Eye (tissue), 1 donor: Measurements from ENCODE around the gene SLC7A7.
"Not testable (repeated sequence)": the region's sequence is repeated elsewhere in the genome, so short reads cannot be mapped to it uniquely, and the experiment has no call there.

Experiments used
- DNase-seq: peaks from one replicate; pipeline ENCODE4 v3.0.0-alpha.2; 2015

Gene SLC7A7

DNA sequence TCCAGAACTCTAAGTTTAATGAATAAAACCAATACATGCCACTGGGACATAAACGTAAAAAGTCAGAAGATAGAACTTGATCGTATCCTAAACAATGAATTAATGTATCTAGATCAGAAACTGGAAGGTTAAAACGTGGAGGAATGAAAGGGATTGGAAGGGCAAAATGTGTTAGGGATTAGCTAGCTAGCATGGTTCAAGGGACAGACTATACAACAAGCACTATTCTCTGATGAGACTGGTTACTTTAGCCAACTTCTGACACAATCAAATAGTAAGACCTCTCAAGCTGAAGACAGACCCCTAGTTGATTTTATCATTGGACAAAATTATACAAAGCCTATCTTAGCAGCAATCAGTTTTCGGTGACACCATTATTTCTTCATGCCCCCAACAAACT is 67.5 kb downstream of the SLC7A7 start:
- DNase-seq: no peak

DNA sequence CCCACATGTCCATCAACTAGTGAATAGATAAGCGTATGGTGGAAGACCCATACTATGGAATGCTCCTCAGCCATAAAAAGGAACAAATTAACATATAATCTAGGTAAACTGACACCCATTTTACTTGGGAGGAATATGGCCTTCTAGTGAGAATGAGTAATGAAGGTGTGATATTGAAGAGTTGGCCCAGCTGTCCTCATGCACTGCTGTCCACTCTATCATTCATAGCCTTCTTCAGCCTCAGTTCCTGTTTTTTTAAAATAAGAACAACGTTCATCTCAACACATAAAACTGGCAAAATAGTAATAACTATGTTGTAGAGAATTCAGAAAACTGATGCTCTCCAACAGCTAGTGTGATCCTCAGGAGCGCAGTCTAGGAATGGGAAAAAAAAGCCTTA is 75.2 kb downstream of the SLC7A7 start:
- no peak for DNase-seq

DNA sequence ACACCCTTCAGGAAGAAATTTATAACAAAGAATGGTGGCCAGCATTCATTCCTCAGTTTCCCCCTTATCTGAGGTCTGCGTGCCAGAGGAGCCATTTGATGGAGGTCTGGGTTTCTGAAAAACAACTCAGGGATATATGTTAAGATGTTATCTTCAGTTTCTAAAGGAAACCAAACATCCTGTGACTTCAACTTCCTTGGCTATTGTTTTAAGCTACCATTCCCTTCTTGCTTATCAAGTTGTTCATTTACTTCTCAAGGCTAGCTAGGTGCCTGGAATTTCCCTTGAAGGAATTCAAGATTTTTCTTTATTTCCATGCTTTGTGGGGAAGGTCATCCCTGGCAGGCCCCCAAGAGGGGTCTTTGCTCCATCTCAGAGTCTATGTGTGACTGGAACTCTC is 75.8 kb downstream of the SLC7A7 start:
- no peak for DNase-seq

DNA sequence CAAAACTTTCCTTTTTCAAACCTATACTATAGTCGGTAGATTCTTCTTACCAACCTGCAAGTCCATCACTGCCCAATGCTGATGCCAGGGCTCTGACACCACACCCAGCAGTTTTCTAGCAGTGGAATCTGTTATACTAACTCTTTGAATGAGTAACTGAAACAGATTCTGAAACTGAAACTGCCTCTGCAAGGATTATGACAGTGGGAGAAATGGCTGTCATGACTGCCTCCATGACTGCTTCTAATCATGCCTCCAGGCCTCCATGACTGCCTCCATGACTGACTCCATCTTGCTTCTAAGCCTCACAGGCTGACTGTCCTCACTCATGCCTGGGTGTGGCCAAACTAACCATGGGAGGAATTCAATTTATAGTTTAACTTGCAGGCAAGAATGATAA is 78.2 kb downstream of the SLC7A7 start:
- DNase-seq: no peak

- not testable (repeated sequence) for DNase-seq
These were observed 78.9 kb downstream of the SLC7A7 start for GRCh38 chr14:22736384-22736783.

GRCh38 chr14:22735096-22735495 is 80.1 kb downstream of the SLC7A7 start:
- DNase-seq: no peak

DNA sequence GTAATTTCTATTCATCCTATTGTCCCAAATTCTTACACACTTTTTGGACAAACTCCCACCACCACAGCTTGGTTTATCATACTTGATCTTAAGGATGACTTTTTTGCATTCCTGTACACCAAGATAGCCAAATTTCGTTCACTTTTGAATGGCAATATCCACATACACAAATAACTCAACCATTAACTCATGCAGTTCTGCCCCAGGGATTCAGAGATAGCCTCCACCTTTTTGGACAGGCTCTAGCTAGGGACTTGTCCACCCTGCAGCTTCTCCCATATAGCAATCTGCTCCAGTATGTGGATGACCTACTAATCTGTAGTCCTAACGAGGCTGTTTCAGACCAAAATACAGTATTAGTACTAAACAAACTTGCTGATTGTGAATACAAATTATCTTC is 81.4 kb downstream of the SLC7A7 start:
- no peak for DNase-seq

DNA sequence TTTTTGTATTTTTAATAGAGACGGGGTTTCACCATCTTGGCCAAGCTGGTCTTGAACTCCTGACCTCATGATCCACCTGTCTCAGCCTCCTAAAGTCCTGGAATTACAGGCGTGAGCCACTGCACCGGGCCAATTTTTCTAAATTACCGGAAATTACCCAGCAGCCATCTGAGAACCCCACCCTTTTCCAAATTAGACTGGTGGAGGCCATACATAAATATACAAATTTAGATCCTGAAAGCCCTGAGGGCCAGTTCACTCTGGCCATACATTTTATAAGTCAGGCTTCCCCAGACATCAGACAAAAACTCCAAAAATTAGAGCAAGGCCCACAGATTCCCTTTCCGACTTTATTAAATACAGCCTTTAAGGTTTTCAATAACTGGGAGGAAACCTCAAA is 83.2 kb downstream of the SLC7A7 start:
- not testable (repeated sequence) for DNase-seq

GRCh38 chr14:22726012-22726411 is 89.2 kb downstream of the SLC7A7 start:
- no peak for DNase-seq

DNA sequence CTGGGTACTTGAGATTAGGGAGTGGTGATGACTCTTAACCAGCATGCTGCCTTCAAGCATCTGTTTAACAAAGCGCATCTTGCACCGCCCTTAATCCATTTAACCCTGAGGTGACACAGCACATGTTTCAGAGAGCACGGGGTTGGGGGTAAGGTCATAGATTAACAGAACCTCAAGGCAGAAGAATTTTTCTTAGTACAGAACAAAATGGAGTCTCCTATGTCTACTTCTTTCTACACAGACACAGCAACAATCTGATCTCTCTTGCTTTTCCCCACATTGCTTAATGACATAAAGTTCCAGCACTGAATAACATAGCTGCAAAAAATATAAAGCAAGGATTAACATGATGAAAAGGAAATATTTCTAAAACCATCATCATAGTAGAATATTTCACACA is 89.9 kb downstream of the SLC7A7 start:
- DNase-seq: not testable (repeated sequence)

DNA sequence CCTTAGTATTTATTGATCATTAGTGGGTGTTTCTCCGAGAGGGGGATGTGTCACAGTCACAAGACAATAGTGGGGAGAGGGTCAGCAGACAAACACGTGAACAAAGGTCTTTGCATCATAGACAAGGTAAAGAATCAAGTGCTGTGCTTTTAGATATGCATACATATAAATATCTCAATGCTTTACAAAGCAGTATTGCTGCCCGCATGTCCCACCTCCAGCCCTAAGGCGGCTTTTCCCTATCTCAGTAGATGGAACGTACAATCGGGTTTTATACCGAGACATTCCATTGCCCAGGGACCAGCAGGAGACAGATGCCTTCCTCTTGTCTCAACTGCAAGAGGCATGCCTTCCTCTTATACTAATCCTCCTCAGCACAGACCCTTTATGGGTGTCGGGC is 90.4 kb downstream of the SLC7A7 start:
- DNase-seq: not testable (repeated sequence)

DNA sequence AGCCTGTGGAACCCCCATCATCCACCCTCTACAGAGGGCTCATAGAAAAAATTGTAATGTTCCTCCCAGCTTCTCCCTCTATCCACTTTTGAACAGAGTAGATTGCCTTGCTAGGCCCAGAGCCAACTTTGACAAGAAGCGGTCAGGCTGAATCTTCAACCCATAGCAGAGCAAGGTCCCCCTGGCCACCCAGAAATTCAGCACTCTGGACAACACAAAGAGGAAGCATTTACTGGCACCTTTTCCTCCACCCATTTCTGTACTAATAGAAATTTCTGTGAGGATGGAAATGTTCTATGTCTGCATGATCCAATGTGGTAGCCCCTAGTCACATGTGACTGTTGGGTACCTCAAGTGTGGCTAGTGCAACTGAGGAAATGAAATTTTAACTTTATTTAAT is 91.4 kb downstream of the SLC7A7 start:
- no peak for DNase-seq
